ENCODE data around the gene TMEM184B. TPM values are rescaled to one million over a fixed set of nuclear protein-coding genes. Genes with fewer than 3 reads are reported as not detected.

The TMEM184B gene
- total RNA-seq, 1 experiment from 2014 or later: 54.2 TPM

- intact Hi-C loops (cut with micrococcal nuclease; ENCODE audit: unreplicated experiment) (no loop called here), in situ Hi-C loops (cut with HindIII; ENCODE audit: low pct_unique_long_range_greater_than_20kb, low sequenced_read_pairs) (no loop called here)
- H3K27me3 ChIP-seq (ENCODE audit: control insufficient read depth, insufficient read depth, low read length): no peaks in the 10 kb centered on the region
- H3K27ac ChIP-seq (ENCODE audit: low read length): no peak overlapping the region
- TF ChIP-seq POLR2AphosphoS5 (IDR thresholded peaks at IDR 0.05; ENCODE audit: low read depth, low read length) (no peak), SIN3A (IDR thresholded peaks at IDR 0.05; ENCODE audit: borderline replicate concordance, insufficient read depth, low read depth, low read length) (no peak), TCF7L2 (IDR thresholded peaks at IDR 0.05; ENCODE audit: low read depth, low read length) (no peak)
- H3K36me3 ChIP-seq (ENCODE audit: control insufficient read depth, insufficient read depth, low read length): no peaks in the 10 kb centered on the region
- ATAC-seq (no peak), DNase-seq (ENCODE audit: low read depth, low spot score) (no peak)
- no TSS peak for BruUV-seq (replicated peaks)
- ChIA-PET CTCF (no interaction called here), POLR2A (no interaction called here)
- H3K4me1 ChIP-seq (ENCODE audit: control insufficient read depth, insufficient read depth, low read length): no peaks in the 10 kb centered on the region; the same call in 1 of the 2 replicates
- H3K4me3 ChIP-seq (ENCODE audit: low read depth in 2 of 2, low read length in 2 of 2): no peak overlapping the region
- H3K9me3 ChIP-seq (ENCODE audit: control insufficient read depth, insufficient read depth, low read depth, low read length): no peaks in the 10 kb centered on the region
Observed at GRCh38 chr22:38211556-38211955, 61.3 kb downstream of the TMEM184B start.

DNA sequence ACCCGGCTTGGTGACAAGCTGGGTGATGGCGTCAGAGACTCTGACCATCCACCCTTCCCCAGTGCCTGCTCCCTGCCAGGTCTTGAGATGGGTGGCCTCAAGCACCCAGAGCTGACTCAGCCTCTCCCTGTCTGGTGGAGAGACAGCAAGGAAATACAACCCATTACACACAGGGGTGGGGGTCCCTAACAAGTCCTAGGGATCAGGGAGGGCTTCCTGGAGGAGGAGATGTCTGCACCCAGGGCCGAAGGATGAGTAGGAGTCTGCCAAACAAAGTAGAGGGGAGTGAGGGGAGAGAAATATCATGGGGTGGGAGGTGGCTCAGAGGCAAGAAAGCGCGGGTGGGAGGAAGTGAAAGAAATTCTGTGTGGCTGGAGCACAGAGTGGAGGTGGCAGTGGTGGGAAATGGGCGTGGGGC lies 64.2 kb downstream of the TMEM184B start:
- CTCF ChIA-PET: no interaction called here
- no peak overlapping the region for H3K27ac ChIP-seq (ENCODE audit: low read length)
- DNase-seq (ENCODE audit: low read depth, low spot score) (no peak), ATAC-seq (no peak)
- no peaks in the 10 kb centered on the region for H3K4me1 ChIP-seq (ENCODE audit: control insufficient read depth, insufficient read depth, low read length)
- no peaks in the 10 kb centered on the region for H3K27me3 ChIP-seq (ENCODE audit: control insufficient read depth, insufficient read depth, low read length)
- POLR2A ChIA-PET: interaction anchor here (0.5 kb wide), 1 partner anchor 107 kb away, joined by 9 read pairs; no protein-coding TSS in a partner anchor
- in situ Hi-C loops (cut with HindIII; ENCODE audit: low pct_unique_long_range_greater_than_20kb, low sequenced_read_pairs): no loop called here
- no peak overlapping the region for H3K4me3 ChIP-seq (ENCODE audit: low read depth in 2 of 2, low read length in 2 of 2)
- BruUV-seq (replicated peaks): no TSS peak
- H3K36me3 ChIP-seq (ENCODE audit: control insufficient read depth, insufficient read depth, low read length): no peaks in the 10 kb centered on the region
- intact Hi-C loops (cut with micrococcal nuclease; ENCODE audit: unreplicated experiment): no loop called here
- H3K9me3 ChIP-seq (ENCODE audit: control insufficient read depth, insufficient read depth, low read depth, low read length): no peaks in the 10 kb centered on the region
- TF ChIP-seq POLR2AphosphoS5 (IDR thresholded peaks at IDR 0.05; ENCODE audit: low read depth, low read length) (no peak), TCF7L2 (IDR thresholded peaks at IDR 0.05; ENCODE audit: low read depth, low read length) (no peak), REST (IDR thresholded peaks at IDR 0.05; ENCODE audit: insufficient read depth in 1 of 2, low read depth in 2 of 2, low read length in 1 of 2) (no peak), SIN3A (IDR thresholded peaks at IDR 0.05; ENCODE audit: borderline replicate concordance, insufficient read depth, low read depth, low read length) (no peak)
- TF ChIP-seq, protein P1, sequence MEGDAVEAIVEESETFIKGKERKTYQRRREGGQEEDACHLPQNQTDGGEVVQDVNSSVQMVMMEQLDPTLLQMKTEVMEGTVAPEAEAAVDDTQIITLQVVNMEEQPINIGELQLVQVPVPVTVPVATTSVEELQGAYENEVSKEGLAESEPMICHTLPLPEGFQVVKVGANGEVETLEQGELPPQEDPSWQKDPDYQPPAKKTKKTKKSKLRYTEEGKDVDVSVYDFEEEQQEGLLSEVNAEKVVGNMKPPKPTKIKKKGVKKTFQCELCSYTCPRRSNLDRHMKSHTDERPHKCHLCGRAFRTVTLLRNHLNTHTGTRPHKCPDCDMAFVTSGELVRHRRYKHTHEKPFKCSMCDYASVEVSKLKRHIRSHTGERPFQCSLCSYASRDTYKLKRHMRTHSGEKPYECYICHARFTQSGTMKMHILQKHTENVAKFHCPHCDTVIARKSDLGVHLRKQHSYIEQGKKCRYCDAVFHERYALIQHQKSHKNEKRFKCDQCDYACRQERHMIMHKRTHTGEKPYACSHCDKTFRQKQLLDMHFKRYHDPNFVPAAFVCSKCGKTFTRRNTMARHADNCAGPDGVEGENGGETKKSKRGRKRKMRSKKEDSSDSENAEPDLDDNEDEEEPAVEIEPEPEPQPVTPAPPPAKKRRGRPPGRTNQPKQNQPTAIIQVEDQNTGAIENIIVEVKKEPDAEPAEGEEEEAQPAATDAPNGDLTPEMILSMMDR (IDR thresholded peaks at IDR 0.05): no peak

DNA sequence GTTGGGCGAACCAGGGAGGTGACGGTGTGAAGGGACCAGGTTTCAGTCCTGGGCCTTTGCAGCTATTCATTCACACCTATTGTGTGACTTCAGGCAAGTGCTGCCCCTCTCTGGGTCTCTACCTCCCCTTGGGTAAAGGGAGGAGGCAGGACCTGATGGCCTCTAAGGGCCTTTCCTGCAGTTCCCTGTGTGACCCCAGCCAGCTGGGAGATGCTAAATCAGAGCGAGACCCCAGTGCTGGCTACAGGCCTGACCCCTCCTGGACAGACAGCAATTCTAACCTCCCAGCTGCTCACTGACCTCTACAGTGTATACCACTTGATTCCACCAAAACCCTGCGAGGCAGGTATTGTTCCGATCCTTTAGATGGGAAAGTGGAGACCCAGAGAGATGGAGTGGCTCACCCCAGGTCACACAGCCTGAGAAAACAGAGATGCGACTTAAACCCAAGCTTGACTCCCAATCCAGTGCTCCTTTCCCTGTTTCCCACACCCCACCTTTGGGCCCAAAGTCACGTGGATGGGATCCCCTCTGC lies 64.8 kb downstream of the TMEM184B start:
- BruUV-seq (replicated peaks): no TSS peak
- H3K36me3 ChIP-seq (ENCODE audit: control insufficient read depth, insufficient read depth, low read length): no peaks in the 10 kb centered on the region

More for the DNA sequence above, 64.8 kb downstream of the TMEM184B start:
- intact Hi-C loops (cut with micrococcal nuclease; ENCODE audit: unreplicated experiment): no loop called here
- TF ChIP-seq, protein P1 (IDR thresholded peaks at IDR 0.05): no peak
- TF ChIP-seq SIN3A (IDR thresholded peaks at IDR 0.05; ENCODE audit: borderline replicate concordance, insufficient read depth, low read depth, low read length) (no peak), TCF7L2 (IDR thresholded peaks at IDR 0.05; ENCODE audit: low read depth, low read length) (no peak), REST (IDR thresholded peaks at IDR 0.05; ENCODE audit: insufficient read depth in 1 of 2, low read depth in 2 of 2, low read length in 1 of 2) (no peak), POLR2AphosphoS5 (IDR thresholded peaks at IDR 0.05; ENCODE audit: low read depth, low read length) (no peak)
- no peak for ATAC-seq
- no peak overlapping the region for H3K27ac ChIP-seq (ENCODE audit: low read length)
- no peaks in the 10 kb centered on the region for H3K9me3 ChIP-seq (ENCODE audit: control insufficient read depth, insufficient read depth, low read depth, low read length)
- no peaks in the 10 kb centered on the region; the same call in 1 of the 2 replicates for H3K4me1 ChIP-seq (ENCODE audit: control insufficient read depth, insufficient read depth, low read length)
- in situ Hi-C loops (cut with HindIII; ENCODE audit: low pct_unique_long_range_greater_than_20kb, low sequenced_read_pairs): no loop called here
- no peaks in the 10 kb centered on the region for H3K27me3 ChIP-seq (ENCODE audit: control insufficient read depth, insufficient read depth, low read length)
- CTCF ChIA-PET: no interaction called here
- no peak for DNase-seq (ENCODE audit: low read depth, low spot score)
- POLR2A ChIA-PET: interaction anchor here (0.6 kb wide), 1 partner anchor 66 kb away, joined by 11 read pairs; no protein-coding TSS in a partner anchor
- H3K4me3 ChIP-seq (ENCODE audit: low read depth in 2 of 2, low read length in 2 of 2): no peak overlapping the region

Data from Panc1 (cell line).